H1 (cell line): ENCODE data around the gene CNNM1. TPM values are rescaled to one million over a fixed set of nuclear protein-coding genes. Genes with fewer than 3 reads are reported as not detected.
A peak's percentile ranks its signal among the peaks of the same experiment; 100 is the strongest.

ENCODE experiments used
- CTCF ChIA-PET: fragments of 300-600 bp; sonication (Branson Sonifier 250); formaldehyde crosslinking; loops from one replicate; lab custom pipeline; 2021; ENCODE audit not compliant: partially characterized antibody; lab: Charles Lee
- POLR2A ChIA-PET: fragments of 300-600 bp; sonication (Branson Sonifier 250); formaldehyde crosslinking; loops from one replicate; lab custom pipeline; 2021; ENCODE audit warnings: inconsistent platforms; ENCODE audit not compliant: partially characterized antibody; lab: Charles Lee
- DNase-seq, 2 experiments: peaks; one replicate each; pipeline versions ENCODE4 v3.0.0 to v3.0.0-alpha.2; 2010 to 2022; ENCODE audit warnings: low spot score in 2 of 2, low read depth in 1 of 2, mixed read lengths in 1 of 2
- FAIRE-seq: peaks from 2 replicates; lab custom pipeline; 2011; peaks lifted over from hg19 to GRCh38; lab: Jason Lieb, UNC
- H2AFZ ChIP-seq: 2 replicates; pipeline ENCODE4 v1.8.1; 2012; ENCODE audit warnings: low read length, inconsistent platforms
- H2AK5ac ChIP-seq: 2 replicates; pipeline ENCODE4 v1.6.1; 2013; ENCODE audit warnings: low read depth, low read length
- H2BK120ac ChIP-seq: replicated peaks from 2 replicates; pipeline ENCODE3; 2013; ENCODE audit warnings: low read depth, low read length, inconsistent platforms
- H2BK12ac ChIP-seq: 2 replicates; pipeline ENCODE4 v1.6.1; 2013; ENCODE audit warnings: low read depth, low read length
- H2BK15ac ChIP-seq: 2 replicates; pipeline ENCODE4 v1.6.1; 2013; ENCODE audit warnings: low read length
- H2BK20ac ChIP-seq: 2 replicates; pipeline ENCODE4 v1.6.1; 2013; ENCODE audit warnings: low read length
- H2BK5ac ChIP-seq: 2 replicates; pipeline ENCODE4 v1.6.1; 2013; ENCODE audit warnings: low read depth, low read length
- H3K14ac ChIP-seq: 2 replicates; pipeline ENCODE4 v1.6.1; 2013; ENCODE audit warnings: inconsistent platforms; ENCODE audit not compliant: insufficient read length
- H3K18ac ChIP-seq: 2 replicates; pipeline ENCODE4 v1.6.1; 2013; ENCODE audit warnings: low read length; ENCODE audit errors: extremely low read depth
- H3K23ac ChIP-seq: 2 replicates; pipeline ENCODE4 v1.6.1; 2013; ENCODE audit warnings: inconsistent platforms; ENCODE audit not compliant: insufficient read length
- H3K23me2 ChIP-seq: 2 replicates; pipeline ENCODE4 v1.6.1; 2013; ENCODE audit warnings: low read depth, low read length
- H3K27ac ChIP-seq: 2 replicates; pipeline ENCODE4 v1.6.1; 2011; ENCODE audit warnings: low read depth, low read length, inconsistent platforms
- H3K27me3 ChIP-seq, 4 experiments: replicated peaks in 1 of 4; 1 replicate in 1 of 4; 2 replicates in 3 of 4; pipeline versions ENCODE4 v1.6.1 to v1.8.1; 2011 to 2013; ENCODE audit warnings: low read length in 3 of 4, mild to moderate bottlenecking in 3 of 4, inconsistent platforms in 2 of 4, mixed read lengths in 2 of 4, moderate library complexity in 1 of 4; ENCODE audit not compliant: control insufficient read depth in 3 of 4, insufficient read depth in 3 of 4; ENCODE audit errors: extremely low read depth in 1 of 4
- H3K36me3 ChIP-seq, 4 experiments: 2 replicates each; pipeline versions ENCODE4 v1.6.1 to v1.8.1; 2011 to 2013; ENCODE audit warnings: mild to moderate bottlenecking in 4 of 4, low read length in 3 of 4, moderate library complexity in 2 of 4, control low read depth in 1 of 4, inconsistent platforms in 1 of 4; ENCODE audit not compliant: insufficient read depth in 4 of 4, control insufficient read depth in 2 of 4
- H3K4ac ChIP-seq: replicated peaks from 2 replicates; pipeline ENCODE3; 2013; ENCODE audit warnings: low read length, low read depth, mixed read lengths, inconsistent platforms; ENCODE audit not compliant: insufficient read length
- H3K4me1 ChIP-seq, 4 experiments: replicated peaks in 1 of 4; 1 replicate in 1 of 4; 2 replicates in 3 of 4; pipeline versions ENCODE4 v1.6.1 to v1.8.1; 2011 to 2013; ENCODE audit warnings: low read length in 3 of 4, inconsistent platforms in 2 of 4, mixed read lengths in 1 of 4; ENCODE audit not compliant: insufficient read depth in 4 of 4, control insufficient read depth in 3 of 4
- H3K4me2 ChIP-seq, 2 experiments: 2 replicates each; pipeline versions ENCODE4 v1.6.1 to v1.8.1; 2011 to 2013; ENCODE audit warnings: low read depth in 2 of 2, low read length in 2 of 2, control low read depth in 1 of 2, inconsistent platforms in 1 of 2, mild to moderate bottlenecking in 1 of 2; ENCODE audit not compliant: insufficient read depth in 1 of 2
- H3K4me3 ChIP-seq, 4 experiments: fragments of 200-600, 300-600 bp in 1 of 4; sonication (generic), shearing (Covaris generic), sonication (Bioruptor Twin) in 1 of 4; 2 replicates each; pipeline versions ENCODE4 v1.5.1 to v1.8.1; 2011 to 2016; ENCODE audit warnings: low read length in 4 of 4, low read depth in 3 of 4, control low read depth in 2 of 4, inconsistent platforms in 2 of 4, mild to moderate bottlenecking in 2 of 4, mixed read lengths in 1 of 4, moderate library complexity in 1 of 4; ENCODE audit not compliant: insufficient read depth in 2 of 4; ENCODE audit errors: extremely low read depth in 1 of 4
- H3K56ac ChIP-seq: replicated peaks from 2 replicates; pipeline ENCODE3; 2013; ENCODE audit warnings: low read depth, mild to moderate bottlenecking, mixed read lengths, low read length, inconsistent platforms; ENCODE audit not compliant: insufficient read length
- H3K79me1 ChIP-seq: 2 replicates; pipeline ENCODE4 v1.6.1; 2013; ENCODE audit warnings: low read depth, low read length, control low read depth
- H3K79me2 ChIP-seq, 2 experiments: 2 replicates each; pipeline versions ENCODE4 v1.6.1 to v1.8.1; 2012 to 2013; ENCODE audit warnings: low read length in 2 of 2, mild to moderate bottlenecking in 2 of 2, inconsistent platforms in 1 of 2; ENCODE audit not compliant: insufficient read depth in 2 of 2, control insufficient read depth in 1 of 2
- H3K9ac ChIP-seq, 4 experiments: replicated peaks in 1 of 4; 1 replicate in 1 of 4; 2 replicates in 3 of 4; pipeline versions ENCODE4 v1.6.1 to v1.8.1; 2011 to 2013; ENCODE audit warnings: low read depth in 3 of 4, low read length in 3 of 4, control low read depth in 2 of 4, mild to moderate bottlenecking in 2 of 4, moderate library complexity in 2 of 4, inconsistent platforms in 1 of 4; ENCODE audit errors: extremely low read depth in 1 of 4
- H3K9me3 ChIP-seq, 2 experiments: 2 replicates each; pipeline versions ENCODE4 v1.6.1 to v1.8.1; 2012 to 2013; ENCODE audit warnings: mild to moderate bottlenecking in 2 of 2, moderate library complexity in 2 of 2, control low read depth in 1 of 2, inconsistent platforms in 1 of 2, low read depth in 1 of 2, low read length in 1 of 2, mixed read lengths in 1 of 2; ENCODE audit not compliant: insufficient read depth in 2 of 2
- H4K20me1 ChIP-seq, 2 experiments: replicated peaks in 1 of 2; 2 replicates each; pipeline versions ENCODE3 to v1.8.1; 2011 to 2013; ENCODE audit warnings: inconsistent platforms in 2 of 2, low read length in 2 of 2, mild to moderate bottlenecking in 1 of 2; ENCODE audit not compliant: insufficient read depth in 2 of 2, control insufficient read depth in 1 of 2
- H4K5ac ChIP-seq: 2 replicates; pipeline ENCODE4 v1.6.1; 2013; ENCODE audit warnings: low read length, low read depth, mixed read lengths, inconsistent platforms; ENCODE audit not compliant: insufficient read length
- H4K8ac ChIP-seq: 2 replicates; pipeline ENCODE4 v1.8.0; 2013; ENCODE audit warnings: mild to moderate bottlenecking, moderate library complexity, low read length, inconsistent platforms; ENCODE audit not compliant: insufficient read depth; ENCODE audit errors: extremely low read depth
- H4K91ac ChIP-seq: replicated peaks from 2 replicates; pipeline ENCODE3; 2013; ENCODE audit warnings: low read length, mixed read lengths, inconsistent platforms; ENCODE audit not compliant: insufficient read length
- BACH1 ChIP-seq: IDR thresholded peaks from 2 replicates; pipeline ENCODE4 v1.6.1; 2012; ENCODE audit warnings: low read length, improper control_type of control experiment
- CTCF ChIP-seq, 3 experiments: IDR thresholded peaks; 1 replicate in 2 of 3; 2 replicates in 1 of 3; pipeline versions ENCODE4 v1.5.1 to v1.6.1; 2011; ENCODE audit warnings: low read length in 3 of 3, mild to moderate bottlenecking in 3 of 3, inconsistent platforms in 2 of 3, low read depth in 1 of 3, moderate library complexity in 1 of 3; ENCODE audit not compliant: insufficient read depth in 1 of 3; ENCODE audit errors: control extremely low read depth in 1 of 3
- HDAC6 ChIP-seq: IDR thresholded peaks from one replicate; pipeline ENCODE4 v1.7.1; 2012; ENCODE audit warnings: low read depth, mild to moderate bottlenecking, inconsistent platforms, low read length, moderate library complexity
- PHF8 ChIP-seq: fragments of 200-600 bp; sonication (generic); conservative IDR thresholded peaks from 2 replicates; pipeline ENCODE4 v1.7.1; 2012; ENCODE audit warnings: low read depth, mild to moderate bottlenecking, inconsistent platforms, low read length, moderate library complexity
- POLR2A ChIP-seq, 2 experiments: IDR thresholded peaks; 1 replicate in 1 of 2; 2 replicates in 1 of 2; pipeline ENCODE4 v1.6.1; 2011; ENCODE audit warnings: low read depth in 2 of 2, low read length in 2 of 2, mild to moderate bottlenecking in 2 of 2; ENCODE audit errors: control extremely low read depth in 1 of 2
- RBBP5 ChIP-seq: IDR thresholded peaks from 2 replicates; pipeline ENCODE4 v1.7.1; 2012; ENCODE audit warnings: low read depth, mild to moderate bottlenecking, inconsistent platforms, low read length, moderate library complexity, borderline replicate concordance
- RFX5 ChIP-seq: IDR thresholded peaks from 2 replicates; pipeline ENCODE4 v1.6.1; 2011; ENCODE audit warnings: low read depth, low read length, improper control_type of control experiment, borderline replicate concordance
- SRF ChIP-seq: IDR thresholded peaks from 2 replicates; pipeline ENCODE4 v1.6.1; 2011; ENCODE audit warnings: mild to moderate bottlenecking, low read depth, low read length, moderate library complexity
- WGBS, 2 experiments: shearing (Covaris generic) in 1 of 2; methylation state at CpG; one replicate each; pipeline versions ENCODE4 v1.1.6 to v1.1.7; 2013 to 2015; ENCODE audit warnings: low lambda C conversion rate in 2 of 2, mixed read lengths in 2 of 2, inconsistent platforms in 1 of 2, low coverage in 1 of 2, missing lambda C conversion rate in 1 of 2; ENCODE audit not compliant: insufficient replicate concordance in 2 of 2, insufficient coverage in 1 of 2, insufficient read length in 1 of 2; ENCODE audit errors: extremely low coverage in 1 of 2, missing lambda C conversion rate in 1 of 2; 5-methylcytosine and 5-hydroxymethylcytosine counted together
- polyA plus RNA-seq, 7 experiments: library from polyadenylated mRNA; depleted of rRNA in 3 of 7; stranded (reverse) in 5 of 7; unstranded in 2 of 7; fragments of >200 nt in 5 of 7; fragments of 200-250 nt in 2 of 7; gene quantifications; 1 replicate in 5 of 7; 2 replicates in 1 of 7; 4 replicates in 1 of 7; pipeline versions ENCODE4 v1.2.1 to v1.2.3, GENCODE V29; 2011 to 2013; ENCODE audit warnings: missing spikeins in 2 of 7, mixed read lengths in 2 of 7
- total RNA-seq: library from RNA; stranded (reverse); fragmentation: NEBNext Ultra II Directional; extraction: Animal tissue kit (Norgen Biotek cat#: 25700); gene quantifications from 2 replicates; pipeline ENCODE4 v1.2.1, GENCODE V29; 2021

The CNNM1 gene
- total and polyA plus RNA-seq, 2 of the 8 experiments (the other 6 are each of a cell fraction or from before 2014, with no cell fraction given) = 0.74 to 0.92 TPM

- peak within 1 kb of the TSS; percentile 45 for H2AFZ ChIP-seq
- H3K27me3 ChIP-seq = no peaks in the 10 kb centered on the region
- TF ChIP-seq RFX5 = peak; percentile 47; the same call in 1 of the 2 replicates
- peak; percentile 83 for TF ChIP-seq PHF8
- TF ChIP-seq SRF = no peak
- no peak for TF ChIP-seq HDAC6
- no peak; the same call in none of the 2 replicates for TF ChIP-seq RBBP5
- peak; percentile 87 to 94 for TF ChIP-seq POLR2A (IDR thresholded peaks at IDR 0.05; ENCODE audit: control extremely low read depth in 1 of 2, low read depth in 2 of 2, low read length in 2 of 2)
- no peak for TF ChIP-seq BACH1
- no peak for TF ChIP-seq CTCF (IDR thresholded peaks at IDR 0.05; ENCODE audit: control extremely low read depth in 1 of 3, insufficient read depth in 1 of 3, low read depth in 1 of 3, low read length in 3 of 3)
Observed at GRCh38 chr10:99430451-99431189, 101.5 kb downstream of the CNNM1 start, which contains the start of gene GOT1. TSS of gene GOT1 (minus strand) at chr10:99430624. CDS start at chr10:99430565, 59 bp downstream.

More at GRCh38 chr10:99430451-99431189, 101.5 kb downstream of the CNNM1 start, which contains the start of gene GOT1:
- Histone ChIP-seq H3K27ac (peak within 1 kb of the TSS; percentile 83), H3K9ac (peak within 1 kb of the TSS; percentile 81 to 89 (median 86)), H4K8ac (peak within 1 kb of the TSS; percentile 94; the same call in 1 of the 2 replicates), H4K91ac (peak within 1 kb of the TSS; percentile 16), H2AK5ac (peak within 1 kb of the TSS; percentile 3; the same call in 1 of the 2 replicates), H3K36me3 (no peaks in the 10 kb centered on the region; a peak in 1 of 8 replicates), H3K9me3 (no peaks in the 10 kb centered on the region), H3K18ac (no peak within 1 kb of the TSS; the same call in 1 of the 2 replicates), H3K14ac (no peak within 1 kb of the TSS), H3K23ac (no peak within 1 kb of the TSS), H4K20me1 (peaks cover 0 to 5% of the 10 kb centered on the region in 2 experiments), H2BK20ac (no peak within 1 kb of the TSS), H2BK15ac (no peak within 1 kb of the TSS), H2BK12ac (peak within 1 kb of the TSS; percentile 75; the same call in 1 of the 2 replicates), H4K5ac (peak within 1 kb of the TSS; percentile 37), H3K79me1 (peaks cover 6% of the 10 kb centered on the region), H3K79me2 (peaks cover 0 to 48% of the 10 kb centered on the region in 2 experiments; a peak in 3 of 4 replicates), H3K4me2 (peak within 1 kb of the TSS; percentile 70 to 91), H2BK120ac (no peak within 1 kb of the TSS), H3K4me1 (peaks cover 0 to 4% (median 0%) of the 10 kb centered on the region in 4 experiments; a peak in 1 of 7 replicates), H3K4ac (peak within 1 kb of the TSS; percentile 47), H2BK5ac (peak within 1 kb of the TSS; percentile 85), H3K56ac (peak within 1 kb of the TSS; percentile 62), H3K4me3 (peak within 1 kb of the TSS; percentile 87 to 99 (median 98)), H3K23me2 (peaks cover 11% of the 10 kb centered on the region)
- peak; percentile 94 for FAIRE-seq
- ChIA-PET POLR2A (interaction anchor here (0.6 to 2.8 kb wide), 33 partner anchors 9 to 1016 kb away, joined by 3 to 30 read pairs (median 5); partner anchors contain the start of genes COX15, CUTC, PYROXD2 and SLC25A28), CTCF (interaction anchor here (1.0 to 3.3 kb wide), 6 partner anchors 11 to 280 kb away, joined by 3 to 16 read pairs (median 5); no protein-coding TSS in a partner anchor)
- WGBS, 2 experiments = 1% methylated on average over 57 of the region's 59 CpGs; no CpG with 5 or more reads in 1 of the 2 experiments
- peak; percentile 91 to 95 for DNase-seq
